H9 (cell line): ENCODE data around the gene ITGB8. TPM values are rescaled to one million over a fixed set of nuclear protein-coding genes. Genes with fewer than 3 reads are reported as not detected.

ENCODE experiments used
- DNase-seq: peaks from one replicate; pipeline ENCODE4 v3.0.0-alpha.2; 2017
- H2AFZ ChIP-seq: one replicate; pipeline ENCODE4 v1.6.1; 2013; ENCODE audit warnings: mild to moderate bottlenecking, low read length, control low read depth, moderate library complexity
- H2AK5ac ChIP-seq: 2 replicates; pipeline ENCODE4 v1.6.1; 2013; ENCODE audit warnings: low read length, control low read depth, mixed read lengths; ENCODE audit not compliant: insufficient read length
- H2BK120ac ChIP-seq: one replicate; pipeline ENCODE4 v1.6.1; 2013; ENCODE audit warnings: low read depth, mild to moderate bottlenecking, low read length, control low read depth, inconsistent platforms; ENCODE audit not compliant: poor library complexity, severe bottlenecking
- H2BK12ac ChIP-seq: 2 replicates; pipeline ENCODE4 v1.6.1; 2013; ENCODE audit warnings: low read length, control low read depth, mixed read lengths, low read depth; ENCODE audit not compliant: insufficient read length
- H2BK15ac ChIP-seq: 2 replicates; pipeline ENCODE4 v1.6.1; 2013; ENCODE audit warnings: low read depth, low read length, control low read depth
- H2BK20ac ChIP-seq: one replicate; pipeline ENCODE4 v1.6.1; 2013; ENCODE audit warnings: low read depth, mild to moderate bottlenecking, low read length, control low read depth, inconsistent platforms; ENCODE audit not compliant: poor library complexity, severe bottlenecking
- H2BK5ac ChIP-seq: 2 replicates; pipeline ENCODE4 v1.6.1; 2013; ENCODE audit warnings: low read length, control low read depth, mixed read lengths; ENCODE audit not compliant: insufficient read length
- H3K14ac ChIP-seq: 2 replicates; pipeline ENCODE4 v1.6.1; 2013; ENCODE audit warnings: low read length, control low read depth; ENCODE audit not compliant: insufficient read depth
- H3K18ac ChIP-seq: 2 replicates; pipeline ENCODE4 v1.6.1; 2013; ENCODE audit warnings: low read depth, mild to moderate bottlenecking, mixed read lengths, low read length, control low read depth; ENCODE audit not compliant: insufficient read length
- H3K23ac ChIP-seq: 2 replicates; pipeline ENCODE4 v1.6.1; 2013; ENCODE audit warnings: low read length, control low read depth, mixed read lengths, low read depth; ENCODE audit not compliant: insufficient read length
- H3K23me2 ChIP-seq: 2 replicates; pipeline ENCODE4 v1.6.1; 2013; ENCODE audit warnings: low read depth, mild to moderate bottlenecking, mixed read lengths, low read length, control low read depth; ENCODE audit not compliant: insufficient read length, poor library complexity, severe bottlenecking
- H3K27ac ChIP-seq: 2 replicates; pipeline ENCODE4 v1.5.1; 2013; ENCODE audit warnings: low read length, control low read depth, mixed read lengths, low read depth; ENCODE audit not compliant: insufficient read length
- H3K27me3 ChIP-seq: 2 replicates; pipeline ENCODE4 v1.6.1; 2013; ENCODE audit warnings: low read length, control low read depth, inconsistent platforms; ENCODE audit not compliant: insufficient read depth
- H3K4ac ChIP-seq: 2 replicates; pipeline ENCODE4 v1.6.1; 2013; ENCODE audit warnings: low read depth, mild to moderate bottlenecking, control low read depth, inconsistent platforms, low read length, moderate library complexity
- H3K4me1 ChIP-seq: 2 replicates; pipeline ENCODE4 v1.6.1; 2013; ENCODE audit warnings: low read length, control low read depth, inconsistent platforms; ENCODE audit not compliant: insufficient read depth
- H3K4me2 ChIP-seq: 2 replicates; pipeline ENCODE4 v1.6.1; 2013; ENCODE audit warnings: low read length, control low read depth, mixed read lengths; ENCODE audit not compliant: insufficient read length, insufficient read depth
- H3K56ac ChIP-seq: 2 replicates; pipeline ENCODE4 v1.6.1; 2013; ENCODE audit warnings: low read depth, mild to moderate bottlenecking, mixed read lengths, low read length, control low read depth; ENCODE audit not compliant: insufficient read length
- H3K79me1 ChIP-seq: 2 replicates; pipeline ENCODE4 v1.6.1; 2013; ENCODE audit warnings: low read depth, mild to moderate bottlenecking, moderate library complexity, low read length, control low read depth, inconsistent platforms; ENCODE audit not compliant: insufficient read depth, poor library complexity, severe bottlenecking
- H3K79me2 ChIP-seq: 2 replicates; pipeline ENCODE4 v1.6.1; 2013; ENCODE audit warnings: low read length, control low read depth, inconsistent platforms; ENCODE audit not compliant: insufficient read depth
- H3K9ac ChIP-seq: 2 replicates; pipeline ENCODE4 v1.6.1; 2013; ENCODE audit warnings: low read length, control low read depth, mixed read lengths; ENCODE audit not compliant: insufficient read length; ENCODE audit errors: extremely low read depth
- H3K9me3 ChIP-seq: one replicate; pipeline ENCODE4 v1.6.1; 2013; ENCODE audit warnings: low read depth, low read length, inconsistent platforms; ENCODE audit not compliant: control insufficient read depth
- H3T11ph ChIP-seq: one replicate; pipeline ENCODE4 v1.6.1; 2013; ENCODE audit warnings: mild to moderate bottlenecking, low read length, control low read depth, inconsistent platforms
- H4K20me1 ChIP-seq: one replicate; pipeline ENCODE4 v1.6.1; 2013; ENCODE audit not compliant: control insufficient read depth, insufficient read length, insufficient read depth
- H4K5ac ChIP-seq: 2 replicates; pipeline ENCODE4 v1.6.1; 2013; ENCODE audit warnings: low read depth, mild to moderate bottlenecking, mixed read lengths, low read length, control low read depth; ENCODE audit not compliant: insufficient read length
- H4K8ac ChIP-seq: replicated peaks from 2 replicates; pipeline ENCODE4 v1.6.1; 2013; ENCODE audit warnings: low read length, control low read depth, mixed read lengths, low read depth; ENCODE audit not compliant: insufficient read length
- H4K91ac ChIP-seq: 2 replicates; pipeline ENCODE4 v1.6.1; 2013; ENCODE audit warnings: low read depth, mild to moderate bottlenecking, moderate library complexity, mixed read lengths, low read length, control low read depth; ENCODE audit not compliant: insufficient read length
- H3K27ac Mint-ChIP-seq, 3 experiments: 2 replicates in 2 of 3; 3 replicates in 1 of 3; pipeline ENCODE4 v1.8.0; 2020 to 2021; ENCODE audit warnings: mixed read lengths in 3 of 3, mild to moderate bottlenecking in 1 of 3, moderate library complexity in 1 of 3
- H3K27me3 Mint-ChIP-seq: 2 replicates; pipeline ENCODE4 v1.8.0; 2021; ENCODE audit warnings: low read depth, mild to moderate bottlenecking, moderate library complexity, mixed read lengths
- H3K36me3 Mint-ChIP-seq, 3 experiments: 2 replicates in 2 of 3; 3 replicates in 1 of 3; pipeline ENCODE4 v1.8.0; 2020 to 2021; ENCODE audit warnings: low read depth in 3 of 3, mixed read lengths in 3 of 3; ENCODE audit not compliant: insufficient read depth in 1 of 3
- H3K4me1 Mint-ChIP-seq, 2 experiments: 2 replicates each; pipeline ENCODE4 v1.8.0; 2020; ENCODE audit warnings: mixed read lengths in 2 of 2
- H3K4me3 Mint-ChIP-seq, 2 experiments: 2 replicates in 1 of 2; 3 replicates in 1 of 2; pipeline ENCODE4 v1.8.0; 2020 to 2021; ENCODE audit warnings: mild to moderate bottlenecking in 2 of 2, mixed read lengths in 2 of 2, moderate library complexity in 1 of 2
- H3K9me3 Mint-ChIP-seq, 2 experiments: 2 replicates in 1 of 2; 3 replicates in 1 of 2; pipeline ENCODE4 v1.8.0; 2020; ENCODE audit warnings: mild to moderate bottlenecking in 2 of 2, mixed read lengths in 2 of 2, moderate library complexity in 1 of 2
- CTCF ChIP-seq: fragments of 200-600 bp; sonication (generic); conservative IDR thresholded peaks from 3 replicates; pipeline ENCODE4 v1.8.0; 2021; ENCODE audit warnings: antibody characterized with exemption, mild to moderate bottlenecking
- WGBS: extraction: QIAGEN DNeasy Blood & Tissue Kit; methylation state at CpG from one replicate; pipeline ENCODE4 v1.1.7; 2013; ENCODE audit warnings: missing lambda C conversion rate, low lambda C conversion rate, mixed read lengths; ENCODE audit not compliant: insufficient read length; ENCODE audit errors: extremely low coverage; 5-methylcytosine and 5-hydroxymethylcytosine counted together
- total RNA-seq: library from RNA; stranded (reverse); gene quantifications from 2 replicates; pipeline ENCODE4 v1.2.1, GENCODE V29; 2021

ITGB8 gene
- total RNA-seq, 1 experiment from 2014 or later: 7.6 TPM

- Histone ChIP-seq H3K4me2 (no peak overlapping the region), H3K4me1 (no peaks in the 10 kb centered on the region), H3K4ac (no peak overlapping the region), H3K27ac (no peak overlapping the region), H3K23ac (no peak overlapping the region), H2BK15ac (peak overlapping the region; percentile 80; the same call in 1 of the 2 replicates), H3K18ac (no peak overlapping the region), H4K20me1 (no peaks in the 10 kb centered on the region), H3K27me3 (no peaks in the 10 kb centered on the region; the same call in 1 of the 2 replicates), H4K5ac (no peak overlapping the region), H2BK12ac (no peak overlapping the region), H3K9me3 (no peaks in the 10 kb centered on the region), H2AFZ (no peak overlapping the region), H3K14ac (0 out of 2 replicates have a peak overlapping the region, but pooled peaks have one; percentile 29), H3K56ac (no peak overlapping the region), H3K9ac (no peak overlapping the region), H3K79me2 (no peaks in the 10 kb centered on the region), H3K23me2 (no peaks in the 10 kb centered on the region), H3T11ph (no peak overlapping the region), H2BK120ac (no peak overlapping the region), H4K91ac (no peak overlapping the region), H3K79me1 (no peaks in the 10 kb centered on the region), H2BK20ac (no peak overlapping the region), H4K8ac (no peak overlapping the region), H2AK5ac (no peak overlapping the region), H2BK5ac (no peak overlapping the region)
- Mint-ChIP-seq H3K27me3 (no peaks in the 10 kb centered on the region), H3K36me3 (no peaks in the 10 kb centered on the region), H3K9me3 (no peaks in the 10 kb centered on the region), H3K27ac (no peak overlapping the region), H3K4me1 (peaks cover 0 to 2% of the 10 kb centered on the region in 2 experiments; a peak in 1 of 4 replicates), H3K4me3 (no peak overlapping the region)
- no peak for DNase-seq
- WGBS: no CpG with 5 or more reads among the region's 4 CpGs
- no peak for TF ChIP-seq CTCF
Observed at GRCh38 chr7:20432071-20432470, 101.4 kb downstream of the ITGB8 start.
